ENCODE data around the gene ANKRD50. TPM values are rescaled to one million over a fixed set of nuclear protein-coding genes. Genes with fewer than 3 reads are reported as not detected.

ANKRD50 gene
- total and polyA plus RNA-seq, 2 of the 4 experiments (the other 2 are of a cell fraction): 8.1 to 35.3 TPM

GRCh38 chr4:124737619-124738018 is 25.1 kb upstream of the ANKRD50 start:
- ChIA-PET POLR2A (ENCODE audit: unreplicated experiment) (no interaction called here), CTCF (interaction anchor here (1.1 kb wide), 1 partner anchor 18 kb away, joined by 3 read pairs; no protein-coding TSS in a partner anchor)
- dilution Hi-C loops (cut with HindIII; ENCODE audit: low sequenced_read_pairs, unreplicated experiment) (no loop called here), in situ Hi-C loops (cut with MboI; ENCODE audit: low sequenced_read_pairs) (no loop called here), intact Hi-C loops (cut with micrococcal nuclease) (no loop called here)
- H3K27me3 ChIP-seq (ENCODE audit: control insufficient read depth, insufficient read depth, low read length): no peaks in the 10 kb centered on the region
- H3K4ac ChIP-seq (ENCODE audit: low read depth, low read length): no peak overlapping the region
- no peak overlapping the region for H2AK9ac ChIP-seq (replicated peaks; ENCODE audit: low read depth, low read length, poor library complexity)
- no peak overlapping the region for H2BK5ac ChIP-seq (ENCODE audit: low read depth, low read length, poor library complexity, severe bottlenecking)
- H3K14ac ChIP-seq (replicated peaks; ENCODE audit: low read depth, low read length): no peak overlapping the region
- no peak overlapping the region for H2BK120ac ChIP-seq (ENCODE audit: low read depth, low read length)
- H3K56ac ChIP-seq (ENCODE audit: extremely low read depth, insufficient read depth, low read length): no peak overlapping the region
- no peak overlapping the region for H3K4me3 ChIP-seq (ENCODE audit: insufficient read depth, low read depth, low read length)
- H3K4me1 ChIP-seq (ENCODE audit: control insufficient read depth, insufficient read depth, low read length): no peaks in the 10 kb centered on the region
- H4K91ac ChIP-seq (ENCODE audit: insufficient read depth, low read depth, low read length): no peak overlapping the region
- no peak overlapping the region for H3K23ac ChIP-seq (ENCODE audit: low read depth, low read length)
- H3K36me3 ChIP-seq (ENCODE audit: control insufficient read depth, insufficient read depth, low read length): no peaks in the 10 kb centered on the region
- BruUV-seq (replicated peaks): no TSS peak
- no peaks in the 10 kb centered on the region for H4K20me1 ChIP-seq (ENCODE audit: insufficient read depth, low read length)
- no peaks in the 10 kb centered on the region for H3K79me1 ChIP-seq (ENCODE audit: low read depth in 1 of 2, low read length in 2 of 2)
- no peak overlapping the region for H2BK15ac ChIP-seq (ENCODE audit: low read depth, low read length)
- TF ChIP-seq RAD21 (IDR thresholded peaks at IDR 0.05; ENCODE audit: low read length): no peak
- TF ChIP-seq MXI1 (IDR thresholded peaks at IDR 0.05; ENCODE audit: borderline replicate concordance, low read depth, low read length): no peak
- no peak for TF ChIP-seq CTCF (conservative IDR thresholded peaks at IDR 0.05; ENCODE audit: low read depth, low read length)
- TF ChIP-seq ELK1 (IDR thresholded peaks at IDR 0.05; ENCODE audit: borderline replicate concordance, low read depth, low read length): no peak
- no peak for TF ChIP-seq USF2 (IDR thresholded peaks at IDR 0.05; ENCODE audit: low read depth, low read length)
- no peak for TF ChIP-seq MAZ (IDR thresholded peaks at IDR 0.05; ENCODE audit: borderline replicate concordance, low read depth, low read length)
- no peak for TF ChIP-seq POLR2A (IDR thresholded peaks at IDR 0.05; ENCODE audit: low read depth, low read length)
- TF ChIP-seq SMC3 (IDR thresholded peaks at IDR 0.05; ENCODE audit: low read depth, low read length): no peak
- no peak for TF ChIP-seq RCOR1 (IDR thresholded peaks at IDR 0.05; ENCODE audit: insufficient replicate concordance, low read length)
- no peak for TF ChIP-seq FOS (IDR thresholded peaks at IDR 0.05; ENCODE audit: low read depth, low read length)
- no peak for TF ChIP-seq MAFK (IDR thresholded peaks at IDR 0.05; ENCODE audit: low read depth, low read length)
- TF ChIP-seq CHD1 (IDR thresholded peaks at IDR 0.05; ENCODE audit: low read depth, low read length): no peak
- no peak for TF ChIP-seq RFX5 (IDR thresholded peaks at IDR 0.05; ENCODE audit: low read depth, low read length)
- no peak for TF ChIP-seq NFE2L2 (IDR thresholded peaks at IDR 0.05; ENCODE audit: low read depth, low read length)
- no peak for TF ChIP-seq BHLHE40 (IDR thresholded peaks at IDR 0.05; ENCODE audit: low read depth, low read length)
- no peak for TF ChIP-seq CEBPB (IDR thresholded peaks at IDR 0.05; ENCODE audit: low read depth, low read length)
- H3K18ac ChIP-seq (ENCODE audit: low read depth, low read length): no peak overlapping the region
- H3K9me3 ChIP-seq (ENCODE audit: control insufficient read depth, insufficient read depth, low read length): no peaks in the 10 kb centered on the region
- no peak overlapping the region for H2AK5ac ChIP-seq (ENCODE audit: low read depth, low read length)
- H2AFZ ChIP-seq (replicated peaks; ENCODE audit: low read length, poor library complexity): no peak overlapping the region
- H3K4me2 ChIP-seq (ENCODE audit: low read depth, low read length): no peak overlapping the region
- H4K5ac ChIP-seq (ENCODE audit: low read depth, low read length): no peak overlapping the region
- no peak overlapping the region for H4K8ac ChIP-seq (ENCODE audit: low read depth in 2 of 2, low read length in 2 of 2)
- no peaks in the 10 kb centered on the region for H3K9me1 ChIP-seq (ENCODE audit: insufficient read depth, low read length)
- DNase-seq (no peak), ATAC-seq (ENCODE audit: low read depth) (no peak)
- no peak overlapping the region for H3K27ac ChIP-seq (ENCODE audit: insufficient read depth, low read length)
- 60% methylated on average over 1 of the region's 2 CpGs; no CpG with 5 or more reads in 1 of the 2 experiments for WGBS, 2 experiments (ENCODE audit: extremely low coverage in 2 of 2, insufficient read length in 1 of 2)
- no peak overlapping the region for H2BK20ac ChIP-seq (ENCODE audit: low read depth, low read length)
- no peak overlapping the region for H3K9ac ChIP-seq (ENCODE audit: low read depth, low read length)

Data from IMR-90 (cell line).